D341Med (cell line): ENCODE measurements around the gene ARHGAP28.
"Not testable (repeated sequence)": the region's sequence is repeated elsewhere in the genome, so short reads cannot be mapped to it uniquely, and the experiment has no call there.

Source experiments
- DNase-seq: peaks from one replicate; pipeline ENCODE4 v3.0.0; 2012; ENCODE audit warnings: low spot score

Gene ARHGAP28

DNA sequence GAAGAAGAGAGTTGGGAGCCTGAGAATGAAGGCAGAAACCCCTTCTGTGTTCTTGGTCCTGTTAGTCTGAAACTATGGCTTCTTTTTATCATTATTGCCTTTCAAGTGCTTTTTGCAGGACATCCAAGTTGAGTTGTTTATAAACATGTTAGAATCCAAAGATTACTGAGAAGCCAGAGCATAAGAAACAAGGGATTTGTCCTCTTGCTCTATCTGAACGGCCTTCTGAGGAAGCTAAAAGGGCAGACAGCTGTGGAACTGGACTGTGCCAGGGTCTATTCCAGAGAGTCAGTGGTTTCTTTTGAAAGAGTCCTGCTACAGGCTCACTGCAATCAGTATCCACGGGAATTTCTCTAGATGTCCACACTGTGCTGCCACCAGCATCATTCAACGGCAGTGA lies 86.6 kb downstream of the ARHGAP28 start:
- no peak for DNase-seq

DNA sequence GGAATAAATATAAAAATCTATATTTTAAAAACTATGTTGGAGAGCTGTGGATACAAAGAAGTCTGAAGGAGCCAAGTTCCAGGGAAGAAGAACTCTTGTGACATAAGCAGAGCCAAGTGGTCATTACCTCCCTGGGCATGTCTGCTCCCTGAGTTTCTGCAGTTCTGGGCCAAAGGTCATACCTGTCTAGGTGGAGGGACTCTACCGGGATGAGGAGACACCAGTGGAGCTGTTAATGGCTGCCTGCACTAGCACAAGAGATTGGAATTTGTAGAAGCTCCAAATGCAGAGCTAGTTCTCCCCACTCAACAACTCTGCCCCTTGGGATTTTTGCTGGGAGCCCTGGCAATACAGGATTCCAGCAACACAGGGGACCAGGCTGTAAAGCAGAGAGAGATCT lies 89.8 kb downstream of the ARHGAP28 start:
- DNase-seq, result no peak

DNA sequence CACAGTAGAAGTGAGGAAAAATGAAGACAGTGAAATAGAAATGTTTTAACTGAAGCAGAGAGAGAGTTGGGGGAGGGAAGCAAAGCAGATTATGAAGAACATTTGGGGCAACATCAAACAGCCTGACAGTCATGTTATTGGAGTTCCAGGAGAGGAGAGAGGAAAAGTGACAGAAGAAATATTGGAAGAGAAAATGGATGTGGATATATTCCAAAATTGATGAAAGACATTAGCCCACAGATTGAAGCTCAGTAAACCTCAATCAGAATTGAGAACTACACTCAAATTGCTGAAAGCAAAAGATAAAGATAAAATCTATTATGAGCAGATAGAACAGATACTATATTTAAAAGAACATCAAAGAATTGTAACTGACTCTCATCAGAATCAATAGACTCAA lies 90.8 kb downstream of the ARHGAP28 start:
- DNase-seq, result no peak

DNA sequence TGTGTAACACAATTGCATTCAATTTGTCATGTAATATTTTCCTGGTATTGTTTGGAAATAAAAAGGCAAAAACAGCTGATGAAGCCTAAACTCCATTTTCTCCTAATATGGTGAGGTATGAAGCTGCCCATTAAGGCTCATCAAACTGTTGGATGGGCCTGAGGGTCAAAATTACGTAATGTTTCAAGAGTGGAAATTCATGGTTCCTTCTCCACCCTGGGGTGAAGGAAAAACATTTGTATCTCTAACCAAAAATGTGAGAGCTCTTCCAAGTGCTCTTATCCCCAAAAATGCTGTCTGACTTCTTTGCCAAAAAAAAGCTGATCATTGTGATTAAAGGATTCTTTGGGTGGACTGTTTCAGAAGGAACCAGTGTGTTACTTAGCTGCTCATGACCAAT lies 91.8 kb downstream of the ARHGAP28 start:
- no peak for DNase-seq

DNA sequence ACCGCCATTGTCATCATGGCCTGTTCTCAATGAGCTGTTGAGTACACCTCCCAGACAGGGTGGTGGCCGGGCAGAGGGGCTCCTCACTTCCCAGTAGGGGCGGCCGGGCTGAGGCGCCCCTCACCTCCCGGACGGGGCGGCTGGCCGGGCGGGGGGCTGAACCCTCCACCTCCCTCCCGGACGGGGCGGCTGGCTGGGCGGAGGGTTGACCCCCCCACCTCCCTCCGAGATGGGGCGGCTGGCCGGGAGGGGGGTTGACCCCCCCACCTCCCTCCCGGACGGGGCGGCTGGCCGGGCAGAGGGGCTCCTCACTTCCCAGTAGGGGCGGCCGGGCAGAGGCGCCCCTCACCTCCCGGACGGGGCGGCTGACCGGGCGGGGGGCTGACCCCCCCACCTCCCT lies 97.6 kb downstream of the ARHGAP28 start:
- DNase-seq, result not testable (repeated sequence)

DNA sequence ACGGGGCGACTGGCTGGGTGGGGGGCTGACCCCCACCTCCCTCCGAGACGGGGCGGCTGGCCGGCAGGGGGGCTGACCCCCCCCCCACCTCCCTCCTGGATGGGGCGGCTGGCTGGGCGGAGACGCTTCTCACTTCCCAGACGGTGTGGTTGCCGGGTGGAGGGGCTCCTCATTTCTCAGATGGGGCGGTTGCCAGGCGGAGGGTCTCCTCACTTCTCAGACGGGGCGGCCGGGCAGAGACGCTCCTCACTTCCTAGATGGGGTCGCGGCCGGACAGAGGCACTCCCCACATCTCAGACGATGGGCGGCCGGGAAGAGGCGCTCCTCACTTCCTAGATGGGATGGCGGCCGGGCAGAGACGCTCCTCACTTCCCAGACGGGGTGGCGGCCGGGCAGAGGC lies 98.0 kb downstream of the ARHGAP28 start:
- not testable (repeated sequence) for DNase-seq

DNA sequence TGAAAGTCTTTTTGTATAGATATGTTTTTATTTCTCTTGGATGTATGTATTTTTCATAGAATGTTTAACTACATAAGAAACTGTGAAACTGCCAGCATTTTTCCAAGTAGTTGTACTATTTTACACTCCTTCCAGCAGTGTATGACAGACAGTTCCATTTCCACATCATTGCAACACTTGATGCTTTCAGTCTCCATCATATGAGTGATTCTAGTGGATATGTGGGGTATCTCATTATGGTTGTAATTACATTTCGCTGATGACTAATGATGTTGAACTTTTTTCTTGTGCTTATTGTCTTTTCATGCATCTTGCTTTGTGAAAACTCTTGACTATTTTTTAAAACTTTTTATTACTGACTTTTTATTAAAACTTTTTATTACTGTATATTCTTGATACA lies 101.4 kb downstream of the ARHGAP28 start:
- no peak for DNase-seq

DNA sequence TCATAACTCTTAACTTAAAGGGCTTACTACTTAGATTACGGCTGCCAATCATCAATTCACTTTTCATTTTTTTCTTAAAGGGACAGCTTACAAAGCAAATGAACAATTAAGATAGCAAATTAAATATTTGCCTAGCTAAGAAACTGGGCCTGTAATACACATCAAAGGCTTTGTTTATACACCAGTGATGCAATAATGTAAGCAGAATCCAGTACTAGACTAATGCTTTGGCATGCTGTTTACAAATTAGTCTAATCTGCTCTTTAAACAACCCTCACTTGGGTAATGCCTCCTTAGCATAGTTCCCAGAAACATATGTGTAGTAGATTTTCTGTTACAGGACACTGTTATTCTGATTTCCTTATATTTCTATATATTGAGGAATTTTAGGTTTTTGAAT lies 105.8 kb downstream of the ARHGAP28 start:
- DNase-seq, result no peak

DNA sequence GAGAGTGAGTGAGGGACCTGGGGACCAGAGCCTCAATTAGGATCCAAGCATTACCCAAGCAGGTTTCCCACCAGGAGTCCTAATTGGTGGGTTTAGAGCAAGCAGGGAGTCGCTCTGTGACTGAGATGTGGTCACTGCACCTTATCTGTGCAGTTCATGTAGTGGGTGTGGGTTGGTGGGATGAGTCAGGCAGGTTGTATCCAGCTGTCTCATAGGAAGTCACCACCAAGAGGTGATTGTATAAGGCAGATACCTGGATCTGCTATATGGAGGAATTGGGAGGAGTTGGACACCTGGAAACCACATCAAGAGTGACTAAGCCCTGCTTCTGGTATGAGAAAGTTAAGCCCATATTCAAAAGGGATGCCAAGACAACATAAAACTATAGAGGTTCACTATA lies 106.8 kb downstream of the ARHGAP28 start:
- DNase-seq, result no peak

DNA sequence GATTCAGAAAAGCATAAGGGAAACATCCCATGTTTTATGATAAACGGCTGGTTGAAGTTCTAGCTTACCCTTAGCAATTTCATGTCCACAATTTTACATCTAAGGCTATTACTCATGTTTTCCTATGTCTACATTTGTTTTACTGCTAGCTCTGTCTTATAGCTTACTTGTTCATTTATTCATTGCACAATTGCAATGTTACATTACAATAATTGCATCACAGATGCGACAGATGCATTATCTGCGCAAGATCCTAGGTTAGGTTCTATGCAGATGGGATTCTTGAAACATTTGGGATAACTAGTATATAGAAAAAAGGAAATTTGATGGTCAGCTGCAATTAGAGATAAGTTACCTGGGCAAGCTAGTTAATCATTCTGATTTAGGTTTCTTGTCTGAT lies 108.4 kb downstream of the ARHGAP28 start:
- DNase-seq, result no peak

DNA sequence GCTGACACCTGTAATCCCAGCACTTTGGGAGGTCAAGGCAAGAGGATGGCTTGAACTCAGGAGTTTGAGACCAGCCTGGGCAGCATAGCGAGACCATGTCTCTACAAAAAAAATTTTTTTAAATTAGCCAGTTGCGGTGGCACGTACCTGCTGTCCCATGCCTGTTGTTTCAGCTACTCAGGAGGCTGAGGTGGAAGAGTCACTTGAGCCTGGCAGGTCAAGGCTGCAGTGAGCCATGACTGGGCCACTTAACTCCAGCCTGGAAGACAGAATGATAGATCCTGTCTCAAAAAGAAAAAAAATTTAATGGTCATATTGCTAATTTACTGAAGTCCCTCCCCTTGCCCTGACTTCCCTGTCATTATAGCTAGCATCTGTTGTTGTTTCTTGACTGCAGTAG lies 112.6 kb downstream of the ARHGAP28 start:
- DNase-seq, result no peak

DNA sequence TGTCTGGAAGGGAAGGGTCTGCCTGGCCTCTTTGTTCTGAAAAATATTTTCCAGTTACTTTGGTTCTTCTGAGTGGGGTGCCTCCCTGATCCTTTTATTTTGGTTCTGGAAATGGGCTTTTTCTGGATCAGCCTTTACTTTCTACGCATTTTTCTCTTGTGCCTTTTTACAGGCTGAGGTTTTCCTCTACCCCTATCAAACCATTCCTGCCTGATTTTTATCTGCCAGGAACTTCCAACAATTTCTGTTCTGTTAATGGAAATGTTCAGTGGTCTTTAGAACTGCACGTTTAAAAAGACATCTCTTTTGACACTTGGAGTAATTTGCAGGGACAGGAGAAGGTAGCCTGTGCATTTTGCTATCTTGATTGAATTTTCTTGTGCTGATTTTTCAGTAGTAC lies 113.8 kb downstream of the ARHGAP28 start:
- no peak for DNase-seq

DNA sequence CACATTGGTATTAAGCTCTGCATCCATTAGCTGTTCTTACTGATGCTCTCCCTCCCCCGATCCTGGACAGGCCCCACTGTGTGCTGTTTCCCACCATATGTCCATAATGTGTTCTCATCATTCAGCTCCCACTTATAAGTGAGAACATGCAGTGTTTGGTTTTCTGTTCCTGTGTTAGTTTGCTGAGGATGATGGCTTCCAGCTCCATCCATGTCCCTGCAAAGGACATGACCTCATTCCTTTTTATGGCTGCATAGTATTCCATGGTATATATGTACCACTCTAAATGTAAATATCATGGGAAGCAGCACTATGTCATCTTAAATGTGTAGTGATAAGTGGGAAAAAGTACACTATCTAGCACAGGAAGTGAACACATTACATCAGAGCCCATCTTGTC lies 116.0 kb downstream of the ARHGAP28 start:
- not testable (repeated sequence) for DNase-seq

DNA sequence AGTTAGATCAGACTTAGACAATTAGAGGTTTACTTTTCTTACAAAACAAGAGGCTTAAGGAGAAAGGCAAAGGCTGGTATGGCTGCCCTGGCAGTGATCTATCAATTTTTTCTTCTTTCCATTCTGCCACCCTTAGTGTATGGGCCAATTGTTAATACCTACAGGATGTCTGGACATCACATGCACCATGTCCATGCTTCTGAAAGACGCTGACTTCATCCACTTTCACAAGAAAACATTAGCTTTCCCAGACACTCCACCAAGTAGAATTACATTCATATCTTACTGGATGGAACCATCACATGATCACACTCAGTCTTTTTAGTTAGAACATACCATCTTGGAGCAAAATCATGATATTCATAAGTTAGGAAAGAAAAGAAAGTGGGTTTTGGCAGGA lies 120.9 kb downstream of the ARHGAP28 start:
- DNase-seq, result no peak

DNA sequence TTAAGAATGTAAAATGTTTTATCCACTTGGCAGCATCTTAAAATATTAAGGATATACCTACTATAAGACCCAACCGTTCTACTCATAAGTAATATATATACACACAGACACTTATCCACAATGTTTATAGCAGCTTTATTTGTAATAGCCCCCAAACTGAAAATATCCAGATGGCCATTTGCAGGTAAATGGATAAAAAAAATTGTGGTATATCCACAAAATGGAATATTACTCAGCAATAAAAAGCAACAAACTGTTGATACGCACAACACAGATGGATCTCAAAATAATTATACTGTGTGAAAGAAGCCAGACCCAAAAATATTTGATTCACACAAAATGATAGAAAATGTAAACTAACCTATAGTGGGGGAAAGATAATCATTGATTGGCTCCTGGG lies 122.0 kb downstream of the ARHGAP28 start:
- no peak for DNase-seq

DNA sequence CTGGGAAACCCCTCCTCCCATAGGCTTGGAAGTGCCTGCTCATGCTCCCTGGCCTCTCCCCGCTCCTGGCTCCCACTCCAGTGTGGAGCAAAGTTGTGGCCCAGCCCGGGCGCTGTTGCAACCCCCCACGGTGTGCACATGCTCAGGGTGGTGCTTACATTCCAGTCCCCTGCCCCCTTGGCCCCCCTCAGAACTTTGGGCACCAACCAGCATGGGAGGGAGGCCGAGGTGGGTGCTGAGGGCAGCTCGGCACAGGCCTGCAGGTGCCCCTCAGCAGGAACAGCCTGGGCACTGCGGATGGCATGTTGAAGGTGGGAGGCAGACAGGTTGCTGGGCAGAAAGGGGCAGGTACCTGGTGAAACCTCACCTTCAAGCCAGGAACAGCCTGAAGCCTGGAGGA lies 125.3 kb downstream of the ARHGAP28 start:
- no peak for DNase-seq

DNA sequence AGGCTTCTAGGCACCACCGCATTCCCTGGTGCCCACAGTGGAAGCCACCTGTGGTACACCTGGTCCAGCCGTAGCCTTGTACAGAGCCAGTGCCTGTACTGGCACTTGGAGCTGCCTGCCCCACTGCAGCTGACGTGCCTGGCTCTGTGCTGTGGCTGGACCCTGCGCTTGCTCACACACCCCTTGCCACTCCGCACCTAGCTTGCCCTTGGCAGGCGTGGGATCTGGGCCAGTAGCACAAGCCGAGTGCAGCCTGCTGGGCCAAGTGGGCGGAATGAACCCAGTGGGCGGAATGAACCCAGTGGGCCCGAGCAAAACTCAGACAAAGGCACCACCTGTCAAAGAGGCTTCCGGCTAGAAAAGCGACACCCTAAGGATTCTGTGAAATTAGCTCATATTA lies 126.3 kb downstream of the ARHGAP28 start:
- no peak for DNase-seq

DNA sequence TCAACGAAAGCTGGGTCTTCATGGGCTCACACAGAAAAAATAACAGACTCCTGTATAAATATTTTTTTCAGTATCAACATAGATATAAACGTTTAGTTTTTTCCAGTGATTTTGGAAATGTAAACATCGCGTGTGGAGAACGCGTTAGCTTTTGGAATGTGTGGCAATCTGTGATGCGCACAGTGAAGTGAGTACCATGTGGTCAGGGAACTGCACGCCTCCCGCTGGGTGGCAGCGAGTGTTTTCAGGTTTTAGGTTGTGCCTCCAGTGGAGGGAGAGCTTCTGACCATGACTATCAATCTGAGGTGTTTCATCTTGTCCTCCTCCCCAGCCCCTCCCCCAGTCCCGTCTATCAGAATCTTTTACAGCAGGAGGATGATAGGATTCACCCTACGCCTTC lies 127.8 kb downstream of the ARHGAP28 start:
- DNase-seq, result no peak

DNA sequence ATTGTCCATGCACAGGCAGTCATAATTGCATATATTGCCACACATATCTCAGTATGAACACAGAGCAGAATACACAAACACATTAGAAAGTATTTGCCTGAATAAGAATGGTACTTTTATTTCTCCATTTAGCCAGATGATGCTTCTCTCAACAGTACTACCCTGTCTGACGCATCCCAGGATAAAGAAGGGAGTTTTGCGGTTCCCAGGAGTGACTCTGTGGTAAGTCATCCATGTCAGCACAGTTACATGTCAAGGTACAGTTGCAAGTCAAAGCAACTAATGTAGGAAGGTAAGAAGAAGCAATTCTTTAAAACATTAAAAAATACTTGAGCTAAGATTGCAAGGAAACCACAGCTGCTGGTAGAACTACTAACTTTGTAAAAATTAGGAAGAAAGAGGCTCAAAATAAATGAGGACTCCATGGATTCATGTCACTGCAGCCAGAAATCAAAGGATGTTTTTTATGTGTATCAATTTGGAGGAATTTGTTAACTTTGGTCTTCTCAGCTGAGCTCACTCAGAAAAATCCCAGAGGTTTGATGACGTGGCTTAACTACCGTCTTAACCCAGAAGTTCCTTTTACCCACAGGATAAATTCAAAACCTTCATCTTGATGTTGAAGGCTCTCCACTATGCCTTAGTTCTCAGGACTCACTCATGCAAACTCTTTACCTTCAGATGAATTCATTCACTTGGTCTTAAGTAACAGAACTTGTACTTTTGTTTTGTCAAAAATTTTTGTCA lies 130.3 kb downstream of the ARHGAP28 start:
- no peak for DNase-seq

DNA sequence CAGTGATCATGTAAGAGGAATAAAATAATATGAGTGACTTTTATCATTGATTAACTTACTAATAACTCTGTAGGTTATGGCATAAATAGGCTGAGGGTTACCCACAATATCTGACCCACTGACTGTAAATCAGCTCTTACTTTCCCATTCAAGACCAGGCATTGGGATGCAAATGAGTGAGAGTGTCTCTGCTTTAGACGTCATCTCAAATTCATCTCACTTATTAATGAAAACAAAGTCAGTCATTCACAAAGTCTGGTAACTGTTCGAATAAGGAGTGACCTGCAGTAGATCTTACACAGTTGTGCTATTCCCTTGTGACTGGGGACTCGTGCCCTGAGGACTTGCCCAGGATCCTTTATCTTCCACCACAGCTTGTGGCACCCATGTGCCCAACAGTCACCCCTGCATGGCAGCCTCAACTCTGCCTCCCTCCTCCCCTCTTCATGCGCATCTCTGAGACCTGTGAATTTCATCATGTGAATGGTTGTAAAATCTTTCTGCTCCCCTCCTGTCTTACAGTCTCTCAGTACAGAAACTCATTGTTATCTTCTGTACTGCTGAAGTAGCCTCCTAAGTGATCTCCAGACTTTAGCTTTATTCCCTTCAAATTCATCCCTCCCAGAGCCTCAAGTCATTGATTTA lies 131.4 kb downstream of the ARHGAP28 start:
- DNase-seq, result no peak

DNA sequence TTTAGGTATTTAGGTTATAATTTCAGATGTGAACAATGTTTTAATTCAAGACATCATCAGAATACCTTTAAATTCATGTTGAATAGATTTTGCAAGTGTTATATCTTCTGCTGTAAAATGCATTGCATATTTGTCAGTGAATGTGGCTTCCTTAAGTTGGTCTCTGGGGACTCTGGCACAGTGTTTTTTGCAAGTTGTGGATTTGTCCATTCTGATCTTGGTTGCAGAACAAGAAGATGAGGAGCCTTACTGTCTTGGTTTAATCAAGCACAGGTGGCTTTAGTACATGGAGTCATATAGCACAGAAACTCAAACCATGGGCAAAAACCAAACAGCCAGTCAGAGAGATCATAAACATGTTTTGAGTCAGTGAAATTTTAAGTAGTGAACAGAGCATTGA lies 135.7 kb downstream of the ARHGAP28 start:
- DNase-seq, result no peak

DNA sequence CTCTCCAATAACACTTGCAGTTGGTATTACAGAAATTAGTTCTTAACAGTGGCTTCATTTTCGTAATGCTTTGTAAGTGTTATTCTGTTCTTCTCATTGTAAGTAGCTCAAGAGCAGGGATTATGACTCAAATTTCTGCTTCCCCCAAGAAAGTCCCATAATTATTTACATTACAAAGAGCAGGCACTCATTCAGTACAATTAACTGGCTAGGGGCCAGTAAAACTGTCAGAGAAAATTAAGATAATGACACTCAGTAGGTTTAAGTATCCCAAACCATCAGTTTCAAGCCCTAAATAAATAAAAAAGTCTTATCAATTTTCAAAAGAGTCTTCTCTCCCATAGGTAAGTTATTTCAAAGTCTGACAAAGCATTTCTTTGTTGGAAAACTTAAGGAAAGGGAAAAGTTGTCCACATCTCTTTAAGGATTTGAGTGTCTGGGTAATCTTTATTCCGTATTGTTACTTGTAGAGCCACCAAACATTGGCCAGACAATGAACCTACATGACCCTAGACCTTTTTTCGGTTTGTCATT lies 137.1 kb downstream of the ARHGAP28 start:
- DNase-seq, result peak; percentile 49

DNA sequence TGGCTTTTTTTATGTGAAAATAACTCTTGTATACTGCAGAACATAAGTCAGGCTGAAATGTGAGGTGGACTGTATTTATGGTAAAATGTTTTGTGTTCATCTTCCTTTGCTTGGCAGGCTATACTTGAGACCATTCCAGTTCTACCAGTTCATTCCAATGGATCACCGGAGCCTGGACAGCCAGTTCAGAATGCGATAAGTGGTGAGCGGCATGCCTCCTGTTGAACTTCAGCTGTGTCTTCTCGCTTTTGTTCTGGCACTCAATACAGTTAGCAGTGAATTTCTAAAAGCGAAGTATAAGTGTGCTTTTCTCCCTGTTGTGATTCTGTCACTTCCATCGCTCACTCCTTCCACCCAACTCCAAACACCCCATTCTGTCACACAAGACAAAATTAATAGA lies 138.5 kb downstream of the ARHGAP28 start:
- DNase-seq, result no peak

DNA sequence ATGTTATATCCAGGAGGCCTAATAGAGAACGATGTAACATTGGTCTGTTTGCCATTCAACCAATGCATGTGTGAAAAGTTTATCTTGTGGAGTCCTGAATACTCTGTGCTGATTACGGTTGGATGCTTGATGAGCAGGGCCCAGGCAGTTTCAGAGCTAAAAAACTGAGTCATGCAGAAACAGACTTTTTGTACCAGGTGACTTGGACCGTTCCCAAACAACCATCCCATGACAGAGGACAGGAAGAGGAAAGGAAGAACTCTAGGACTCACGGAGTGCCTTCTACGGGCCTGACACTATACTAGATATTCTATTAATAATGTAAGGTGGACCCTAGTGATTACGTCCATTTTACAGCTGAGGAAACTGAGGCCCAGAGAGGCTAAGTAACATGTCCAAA lies 142.1 kb downstream of the ARHGAP28 start:
- DNase-seq, result no peak
